HT-29 (cell line): ENCODE data around the gene CERKL. TPM values are rescaled to one million over a fixed set of nuclear protein-coding genes. Genes with fewer than 3 reads are reported as not detected.
"Not testable (repeated sequence)": the region's sequence is repeated elsewhere in the genome, so short reads cannot be mapped to it uniquely, and the experiment has no call there.

Experiments
- DNase-seq: peaks from one replicate; pipeline ENCODE4 v3.0.0-alpha.2; 2015; ENCODE audit warnings: low spot score
- total RNA-seq: library from RNA; depleted of rRNA; stranded (reverse); fragments of >200 nt; shearing (Covaris generic); gene quantifications from 2 replicates; pipeline ENCODE4 v1.2.3, GENCODE V29; 2014; rRNA removed

CERKL gene, protein sequence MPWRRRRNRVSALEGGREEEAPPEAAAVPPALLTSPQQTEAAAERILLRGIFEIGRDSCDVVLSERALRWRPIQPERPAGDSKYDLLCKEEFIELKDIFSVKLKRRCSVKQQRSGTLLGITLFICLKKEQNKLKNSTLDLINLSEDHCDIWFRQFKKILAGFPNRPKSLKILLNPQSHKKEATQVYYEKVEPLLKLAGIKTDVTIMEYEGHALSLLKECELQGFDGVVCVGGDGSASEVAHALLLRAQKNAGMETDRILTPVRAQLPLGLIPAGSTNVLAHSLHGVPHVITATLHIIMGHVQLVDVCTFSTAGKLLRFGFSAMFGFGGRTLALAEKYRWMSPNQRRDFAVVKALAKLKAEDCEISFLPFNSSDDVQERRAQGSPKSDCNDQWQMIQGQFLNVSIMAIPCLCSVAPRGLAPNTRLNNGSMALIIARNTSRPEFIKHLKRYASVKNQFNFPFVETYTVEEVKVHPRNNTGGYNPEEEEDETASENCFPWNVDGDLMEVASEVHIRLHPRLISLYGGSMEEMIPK
- 0.20 and 0.83 TPM in 2 replicates for total RNA-seq

DNA sequence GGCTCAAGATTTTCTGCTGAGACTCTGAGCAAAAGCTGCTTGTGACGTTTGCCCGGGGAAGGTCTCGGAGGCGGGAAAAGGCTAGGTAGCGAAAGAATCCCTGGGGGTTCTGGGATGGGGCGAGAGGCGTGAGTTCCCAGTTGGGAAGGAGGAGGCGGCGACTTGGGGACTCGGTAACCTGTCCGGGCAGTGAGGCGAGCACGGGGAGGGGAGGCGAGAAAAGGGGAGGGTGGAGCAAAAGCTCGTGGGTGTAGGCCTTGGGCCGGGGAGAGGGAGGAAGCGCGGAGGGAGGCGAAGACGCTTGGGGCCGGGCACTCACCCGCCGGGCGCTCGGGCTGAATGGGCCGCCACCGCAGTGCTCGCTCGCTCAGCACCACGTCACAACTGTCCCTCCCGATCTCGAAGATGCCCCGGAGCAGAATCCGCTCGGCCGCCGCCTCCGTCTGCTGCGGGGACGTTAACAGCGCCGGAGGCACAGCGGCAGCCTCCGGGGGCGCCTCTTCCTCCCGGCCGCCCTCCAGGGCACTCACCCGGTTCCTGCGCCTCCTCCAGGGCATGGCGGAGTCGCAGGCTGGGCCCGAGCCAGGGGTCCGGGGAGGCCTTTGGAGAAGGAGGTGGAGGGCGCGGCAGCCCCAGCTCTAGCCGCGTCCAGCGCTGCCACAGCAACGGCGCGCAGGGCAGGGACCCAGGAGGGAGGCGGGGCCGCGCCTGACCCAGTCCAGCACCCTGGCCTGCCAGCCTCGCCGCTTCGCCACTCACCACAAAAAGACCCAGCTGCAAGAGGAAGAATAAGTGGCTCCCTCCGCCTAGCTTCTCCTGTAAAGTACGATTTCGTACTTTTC is at the start of gene CERKL:
Gene CERKL, minus strand, starts transcription at position 656 of the 842 bp plus-strand sequence. Its CDS starts 99 bp downstream, at position 557.
- DNase-seq = peak; percentile 17

DNA sequence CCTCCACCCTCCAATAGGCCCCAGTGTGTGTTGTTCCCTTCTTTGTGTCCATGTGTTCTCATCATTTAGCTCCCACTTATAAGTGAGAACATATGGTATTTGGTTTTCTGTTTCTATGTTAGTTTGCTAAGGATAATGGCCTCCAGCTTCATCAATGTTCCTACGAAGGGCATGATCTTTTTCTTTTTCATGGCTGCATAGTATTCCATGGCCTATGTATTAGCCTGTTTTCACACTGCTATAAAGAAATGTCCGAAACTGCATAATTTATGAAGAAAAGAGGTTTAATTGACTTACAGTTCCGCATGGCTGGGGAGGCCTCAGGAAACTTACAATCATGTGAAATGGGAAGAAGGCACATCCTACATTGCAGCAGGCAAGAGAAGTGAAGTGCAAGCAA is 45.6 kb upstream of the CERKL start:
- not testable (repeated sequence) for DNase-seq

DNA sequence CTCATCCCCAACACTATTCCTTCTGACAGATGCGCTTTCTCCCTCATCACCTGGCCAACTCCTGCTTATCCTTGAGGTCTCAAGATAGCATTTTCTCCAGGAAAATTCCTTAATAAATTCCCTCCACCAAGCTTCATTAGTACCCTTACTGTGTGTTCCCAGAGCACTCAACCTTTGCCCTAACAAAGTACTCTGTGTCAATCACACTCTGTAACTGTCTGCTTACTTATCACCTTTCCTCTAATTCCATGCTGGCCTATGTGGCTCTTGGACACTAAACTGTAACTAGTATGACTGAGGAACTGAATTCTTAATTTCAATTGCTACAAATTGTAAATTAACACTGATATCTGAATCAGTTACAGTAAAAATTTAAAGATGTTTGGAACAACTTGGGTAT is 41.3 kb upstream of the CERKL start:
- no peak for DNase-seq

DNA sequence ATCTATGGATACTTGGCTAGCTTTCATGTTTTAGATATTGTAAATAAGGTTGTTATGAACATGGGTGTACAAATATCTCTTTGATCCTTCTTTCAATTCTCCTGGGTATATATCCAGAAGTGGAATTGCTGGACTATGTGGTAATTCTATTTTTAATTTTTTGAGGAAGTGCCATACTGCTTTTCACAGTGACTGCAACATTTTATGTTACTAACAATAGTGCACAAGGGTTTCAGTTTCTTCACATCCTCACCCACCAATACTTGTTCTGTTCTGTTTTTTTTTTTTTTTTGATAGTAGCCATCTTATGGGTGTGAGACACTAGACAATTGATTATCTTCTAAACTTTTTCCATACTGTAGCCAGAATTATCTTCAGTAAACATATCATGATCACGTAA is 40.7 kb upstream of the CERKL start:
- no peak for DNase-seq

DNA sequence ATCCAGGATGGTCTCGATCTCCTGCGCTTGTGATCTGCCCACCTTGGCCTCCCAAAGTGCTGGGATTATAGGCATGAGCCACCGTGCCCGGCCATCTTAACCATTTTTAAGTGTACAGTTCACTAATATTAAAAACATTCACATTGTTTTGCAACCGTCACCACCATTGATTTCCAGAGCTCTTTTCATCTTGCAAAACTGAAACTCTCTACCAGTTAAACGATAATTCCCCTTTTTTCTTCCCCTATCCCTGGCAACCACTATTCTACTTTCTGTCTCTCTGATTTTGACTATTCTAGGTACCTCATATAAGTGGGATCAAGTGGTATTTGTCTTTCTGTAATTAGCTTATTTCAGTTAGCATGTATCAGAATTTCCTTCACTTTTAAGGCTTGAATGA is 40.2 kb upstream of the CERKL start:
- DNase-seq = no peak

- DNase-seq = no peak
Observed at GRCh38 chr2:181694271-181694670, 37.4 kb upstream of the CERKL start.

- DNase-seq = no peak
Observed at GRCh38 chr2:181690860-181691259, 34.0 kb upstream of the CERKL start.

- DNase-seq = no peak
Observed at GRCh38 chr2:181686576-181687185, 29.8 kb upstream of the CERKL start.

DNA sequence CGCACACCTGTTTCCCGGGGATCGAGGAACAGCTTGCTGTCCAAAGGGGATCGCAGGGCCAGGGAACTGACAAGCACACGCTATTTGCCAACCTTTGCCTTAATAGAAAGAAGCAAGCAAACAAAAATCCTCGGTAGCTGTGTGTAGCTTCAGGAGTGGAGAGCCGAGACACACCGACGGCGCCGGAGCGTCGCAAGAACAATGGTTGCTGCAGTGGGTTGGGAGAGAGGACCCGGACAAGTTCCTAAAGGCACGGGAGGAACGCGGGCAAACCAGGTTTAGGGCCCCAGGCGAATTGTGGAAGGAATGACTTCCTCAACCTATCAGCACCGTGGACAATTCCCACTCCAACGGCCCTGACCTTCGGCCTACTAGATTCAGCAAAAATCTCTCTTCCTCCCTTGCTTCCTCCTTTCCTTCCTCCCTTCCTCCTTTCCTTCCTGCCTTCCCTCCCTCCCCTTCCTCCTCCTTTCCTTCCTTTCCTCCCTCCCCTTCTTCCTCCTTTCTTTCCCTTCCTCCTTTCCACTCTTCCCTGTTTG is 28.3 kb upstream of the CERKL start:
- DNase-seq = no peak

DNA sequence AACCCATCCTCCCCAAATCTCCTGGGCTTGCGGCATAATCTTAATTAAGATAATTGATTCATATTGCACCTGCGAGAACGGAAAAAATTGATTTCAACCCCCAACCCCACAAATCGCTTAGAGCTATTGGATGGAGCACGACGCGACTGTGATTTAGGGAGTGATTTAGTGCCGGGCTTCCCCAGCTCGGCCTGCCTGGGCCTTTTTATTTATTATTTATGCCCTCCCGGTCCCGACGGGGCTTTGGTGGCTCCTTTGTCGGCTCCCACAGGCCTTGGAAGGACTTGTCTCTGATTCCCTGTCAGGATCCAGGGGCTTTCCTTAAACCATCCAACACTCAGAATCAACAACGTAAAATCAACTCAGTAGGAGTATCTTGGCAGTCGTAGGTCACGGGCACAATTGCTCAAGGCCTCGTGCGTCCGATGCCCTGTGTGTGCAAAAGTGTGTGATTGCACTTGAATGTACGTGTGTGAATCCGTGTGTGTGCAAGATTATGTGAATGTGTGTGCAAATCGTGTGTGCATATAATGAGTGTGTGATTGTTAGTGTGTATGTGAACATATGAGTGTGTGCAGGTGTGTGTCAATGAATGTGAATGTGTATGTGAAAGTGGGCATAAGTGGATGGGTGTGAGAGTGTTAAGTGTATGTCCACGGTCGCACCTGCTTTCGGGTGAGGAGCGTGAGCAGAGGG is 27.7 kb upstream of the CERKL start:
- no peak for DNase-seq

DNA sequence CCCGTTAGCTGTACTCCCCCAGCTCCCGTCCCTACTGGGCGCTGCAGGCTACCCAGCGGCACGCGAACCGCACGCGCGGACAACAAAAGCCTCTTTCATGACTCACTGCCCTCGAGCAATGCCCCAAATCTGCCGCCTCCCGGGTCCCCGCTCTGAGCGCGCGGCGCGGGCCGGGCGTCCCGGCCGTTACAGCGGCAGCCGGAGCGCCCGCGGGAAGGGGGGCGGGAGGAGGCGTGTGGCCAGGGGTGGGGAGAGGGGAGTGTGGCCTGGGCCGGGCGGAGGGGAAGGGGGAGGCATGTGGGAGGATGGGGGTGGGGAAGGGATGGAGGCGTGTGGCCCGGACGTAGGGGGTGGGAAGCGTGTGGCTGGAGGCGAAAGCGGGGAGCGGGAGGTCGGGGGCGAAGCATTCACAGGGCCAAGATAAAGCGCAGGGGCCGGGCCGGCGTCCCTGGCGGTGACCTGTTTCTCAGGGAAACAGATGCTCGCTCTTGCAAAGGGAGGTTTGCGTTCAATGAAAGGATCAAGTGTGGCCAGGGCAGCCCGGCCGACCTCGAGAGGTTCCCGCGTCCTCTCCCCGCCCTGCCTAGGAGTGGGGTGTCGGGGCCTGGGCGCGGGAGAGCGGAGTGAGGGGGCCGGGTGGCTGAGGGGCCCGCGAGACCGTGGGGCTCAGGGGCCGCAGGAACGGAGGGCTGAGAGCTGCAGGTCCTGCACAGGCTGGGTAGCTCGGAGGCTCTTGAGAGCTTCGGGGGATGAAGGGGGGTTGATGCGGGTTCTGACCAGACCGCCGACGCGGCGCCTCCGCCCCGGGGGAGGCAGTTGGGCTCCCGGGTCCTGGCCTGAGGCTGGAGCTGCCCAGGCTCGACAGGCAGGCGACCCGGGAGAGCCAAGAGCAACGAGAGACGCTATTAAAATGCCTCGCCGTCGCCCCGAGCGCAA is 26.9 kb upstream of the CERKL start:
- no peak for DNase-seq

- no peak for DNase-seq
Observed at GRCh38 chr2:181682795-181683517, 26.1 kb upstream of the CERKL start.

- DNase-seq = no peak
Observed at GRCh38 chr2:181682026-181682789, 25.3 kb upstream of the CERKL start.

DNA sequence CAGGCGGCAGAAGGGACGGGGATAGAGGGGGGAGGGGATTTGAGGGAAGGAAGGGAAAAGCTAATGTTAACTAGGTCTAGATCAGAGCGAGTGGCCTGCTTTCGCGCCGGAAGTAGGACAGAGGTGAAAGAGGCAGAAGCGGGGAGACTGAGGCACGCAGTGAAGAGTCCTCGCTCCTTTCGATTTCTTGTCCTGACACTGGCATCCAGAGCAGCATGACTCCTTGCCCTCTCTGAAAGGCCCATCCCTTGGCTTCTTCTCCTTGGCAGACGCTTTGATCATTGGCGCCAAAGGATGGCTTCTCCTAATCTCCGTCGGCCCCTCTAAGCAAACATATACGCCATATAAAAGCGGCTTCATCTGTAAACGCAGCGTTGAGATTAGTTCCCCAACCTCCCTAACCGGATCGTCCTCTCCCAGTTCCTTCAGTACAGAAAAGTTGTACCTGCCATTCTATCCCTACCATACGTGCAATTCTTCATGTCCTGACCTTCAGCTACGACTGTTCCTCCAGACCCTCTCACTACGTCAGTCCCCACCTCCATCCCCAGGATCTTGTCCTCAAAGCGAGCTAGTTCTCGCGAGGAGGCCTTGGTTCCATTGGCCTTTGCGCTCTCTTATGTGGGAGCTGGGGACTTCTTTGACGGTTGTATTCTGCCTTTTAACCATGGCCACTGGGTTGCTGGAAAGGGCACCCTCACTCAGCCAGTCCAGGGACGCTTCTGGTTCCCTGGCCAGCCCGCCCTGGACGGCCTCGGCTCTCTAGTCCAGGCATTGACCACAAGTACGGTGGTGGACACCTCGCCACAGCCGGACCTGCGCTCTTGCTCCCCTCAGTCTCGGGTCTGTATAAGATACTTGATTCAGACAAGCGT is 24.3 kb upstream of the CERKL start:
- no peak for DNase-seq

DNA sequence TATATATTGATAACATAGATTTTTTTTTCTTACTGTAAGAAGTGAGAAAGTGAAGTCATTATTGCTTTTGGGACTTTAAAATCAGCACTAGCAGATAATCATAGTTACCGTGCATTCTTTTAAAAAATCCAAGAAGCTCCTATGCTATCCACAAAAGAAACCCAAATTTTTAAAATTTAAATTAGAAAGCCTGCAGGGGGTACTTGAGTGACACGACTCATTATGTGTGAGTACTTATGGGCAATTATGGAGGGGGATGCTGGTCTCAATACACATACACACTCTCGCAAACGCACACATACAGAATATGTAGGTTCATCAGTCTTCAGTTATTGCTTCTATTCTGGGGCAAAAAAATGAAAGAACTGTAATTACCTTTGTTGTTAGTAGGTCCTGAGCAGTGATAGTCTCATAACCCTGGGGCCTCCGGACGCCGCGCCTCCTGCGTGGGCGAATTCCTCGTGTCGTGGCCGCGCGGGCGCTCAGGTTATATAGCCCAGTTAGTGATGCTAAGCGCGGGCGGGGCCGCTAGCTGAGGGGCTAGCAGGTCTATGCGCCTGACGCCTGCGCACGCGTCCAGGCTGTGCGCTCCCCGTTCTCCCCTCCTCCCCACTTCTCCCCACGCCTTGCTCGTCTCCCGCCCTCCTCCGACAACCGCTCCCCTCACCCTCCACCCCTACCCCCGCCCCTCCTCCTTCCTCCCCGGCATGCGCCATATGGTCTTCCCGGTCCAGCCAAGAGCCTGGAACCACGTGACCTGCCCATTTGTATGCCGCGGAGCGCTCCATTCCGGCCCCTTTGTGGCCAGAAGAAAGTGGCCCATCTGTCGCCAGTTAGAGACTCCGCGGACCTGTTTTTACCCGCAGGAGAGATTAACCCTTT is 23.4 kb upstream of the CERKL start, which contains the start of gene NEUROD1:
Gene NEUROD1, minus strand, starts transcription at position 463 of the 882 bp plus-strand sequence. CDS start 1,657 bp downstream, outside the sequence.
- DNase-seq = no peak

GRCh38 chr2:181679544-181679979 is 22.7 kb upstream of the CERKL start:
- no peak for DNase-seq
